ENCODE measurements around the gene SOX6. TPM values are rescaled to one million over a fixed set of nuclear protein-coding genes. Genes with fewer than 3 reads are reported as not detected.
A peak's percentile ranks its signal among the peaks of the same experiment; 100 is the strongest.

The SOX6 gene
- total and polyA plus RNA-seq, 2 of the 13 experiments (the other 11 are each of a cell fraction or from before 2014, with no cell fraction given): 2.6 to 11.2 TPM

- no peak for TF ChIP-seq ZNF496 (CRISPR knock-in tag; IDR thresholded peaks at IDR 0.05; ENCODE audit: insufficient replicate concordance)
- no peak for TF ChIP-seq RBAK (CRISPR knock-in tag; IDR thresholded peaks at IDR 0.05)
- no peak for TF ChIP-seq ZNF773 (CRISPR knock-in tag; IDR thresholded peaks at IDR 0.05; ENCODE audit: borderline replicate concordance)
- no peak for TF ChIP-seq ZNF781 (CRISPR knock-in tag; IDR thresholded peaks at IDR 0.05; ENCODE audit: borderline replicate concordance, not compliant biosample characterization)
- no peak for TF ChIP-seq ZNF639 (CRISPR knock-in tag; conservative IDR thresholded peaks at IDR 0.05)
- TF ChIP-seq SMAD3 (CRISPR knock-in tag; IDR thresholded peaks at IDR 0.05): 0 out of 2 replicates have a peak, but pooled peaks have one; percentile 28
- no peak for TF ChIP-seq ZBTB39 (CRISPR knock-in tag; IDR thresholded peaks at IDR 0.05)
- peak; percentile 72; the same call in 1 of the 2 replicates for TF ChIP-seq TGIF2 (CRISPR knock-in tag; IDR thresholded peaks at IDR 0.05)
- TF ChIP-seq PPARG (CRISPR knock-in tag; conservative IDR thresholded peaks at IDR 0.05): peak; percentile 35; the same call in 1 of the 2 replicates
- TF ChIP-seq ZFP37 (CRISPR knock-in tag; IDR thresholded peaks at IDR 0.05; ENCODE audit: borderline replicate concordance): no peak
- TF ChIP-seq ZEB1 (IDR thresholded peaks at IDR 0.05; ENCODE audit: insufficient replicate concordance, low read depth): no peak
- TF ChIP-seq ZNF468 (CRISPR knock-in tag; IDR thresholded peaks at IDR 0.05): no peak
- peak; percentile 66 for TF ChIP-seq RXRB (CRISPR knock-in tag; IDR thresholded peaks at IDR 0.05; ENCODE audit: borderline replicate concordance)
- TF ChIP-seq FOXK1 (CRISPR knock-in tag; IDR thresholded peaks at IDR 0.05; ENCODE audit: borderline replicate concordance, low read depth): peak; percentile 21; the same call in 1 of the 2 replicates
- peak; percentile 73; the same call in 1 of the 2 replicates for TF ChIP-seq MIXL1 (CRISPR knock-in tag; IDR thresholded peaks at IDR 0.05)
- no peak for TF ChIP-seq ZNF230 (CRISPR knock-in tag; IDR thresholded peaks at IDR 0.05)
- TF ChIP-seq ARID3A (IDR thresholded peaks at IDR 0.05; ENCODE audit: low read depth, low read length): peak; percentile 92
- TF ChIP-seq RCOR2 (CRISPR knock-in tag; IDR thresholded peaks at IDR 0.05): peak; percentile 72
- 0 out of 2 replicates have a peak, but pooled peaks have one; percentile 47 for TF ChIP-seq IRF2 (CRISPR knock-in tag; IDR thresholded peaks at IDR 0.05)
- TF ChIP-seq ZMYM3 (CRISPR knock-in tag; IDR thresholded peaks at IDR 0.05): no peak
- peak; percentile 90 for TF ChIP-seq ZNF609 (CRISPR knock-in tag; IDR thresholded peaks at IDR 0.05; ENCODE audit: borderline replicate concordance)
Observed at GRCh38 chr11:16001899-16002426, 354.4 kb downstream of the SOX6 start (continued).
